ENCODE measurements around the gene BCL7C.
"Not testable (repeated sequence)": the region's sequence is repeated elsewhere in the genome, so short reads cannot be mapped to it uniquely, and the experiment has no call there.

The BCL7C gene

GRCh38 chr16:30860729-30861128 is 33.1 kb downstream of the BCL7C start:
- not testable (repeated sequence) for DNase-seq

GRCh38 chr16:30858829-30859423 is 35.0 kb downstream of the BCL7C start:
- no peak for DNase-seq

GRCh38 chr16:30858111-30858495 is 35.8 kb downstream of the BCL7C start:
- DNase-seq: no peak

DNA sequence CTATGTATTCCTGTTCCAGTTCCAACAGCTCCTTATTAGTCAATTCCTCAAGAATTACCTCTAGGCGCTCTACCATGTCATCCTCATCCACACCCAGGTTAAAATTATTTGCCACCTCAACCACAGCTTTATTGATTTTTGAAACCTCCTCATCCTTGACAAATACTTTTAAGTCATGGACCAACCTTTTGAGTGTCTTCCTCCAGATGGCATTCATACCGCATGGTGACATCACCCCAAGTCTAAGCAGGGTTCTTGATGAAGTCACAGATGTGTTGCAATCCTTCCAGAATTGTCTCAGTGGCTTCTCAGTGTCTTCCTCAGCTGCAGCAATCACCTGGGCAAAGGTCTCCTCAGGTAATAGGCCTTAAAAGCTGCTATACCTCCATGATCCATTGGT is 40.1 kb downstream of the BCL7C start:
- no peak for DNase-seq

GRCh38 chr16:30850246-30850645 is 43.6 kb downstream of the BCL7C start:
- DNase-seq: no peak

- no peak for DNase-seq
Observed at GRCh38 chr16:30846649-30847402, 47.1 kb downstream of the BCL7C start.

- peak; percentile 81 to 88 for DNase-seq
Observed at GRCh38 chr16:30844671-30845449, 49.0 kb downstream of the BCL7C start.

DNA sequence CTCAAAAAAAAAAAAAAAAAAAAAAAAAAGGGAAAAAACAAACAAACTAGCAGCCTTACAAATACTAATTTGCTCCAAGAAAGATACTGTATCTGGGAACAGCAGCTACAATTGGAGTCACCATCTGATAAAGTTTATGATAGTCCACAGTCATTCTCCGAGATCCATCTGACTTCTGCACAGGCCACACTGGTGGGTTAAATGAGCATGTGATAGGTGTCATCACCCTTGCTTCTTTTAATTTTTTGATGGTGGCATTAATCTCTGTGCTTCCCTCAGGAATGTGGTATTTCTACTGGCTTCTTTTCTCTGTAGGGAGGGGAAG is 49.6 kb downstream of the BCL7C start:
- no peak for DNase-seq

- no peak for DNase-seq
Observed at GRCh38 chr16:30843501-30843900, 50.4 kb downstream of the BCL7C start.

GRCh38 chr16:30842971-30843370 is 50.9 kb downstream of the BCL7C start:
- DNase-seq: no peak

- no peak for DNase-seq
Observed at GRCh38 chr16:30841332-30841731, 52.5 kb downstream of the BCL7C start.

- DNase-seq: no peak
Observed at GRCh38 chr16:30840611-30841010, 53.3 kb downstream of the BCL7C start.

- no peak for DNase-seq
Observed at GRCh38 chr16:30839523-30840227, 54.2 kb downstream of the BCL7C start.

DNA sequence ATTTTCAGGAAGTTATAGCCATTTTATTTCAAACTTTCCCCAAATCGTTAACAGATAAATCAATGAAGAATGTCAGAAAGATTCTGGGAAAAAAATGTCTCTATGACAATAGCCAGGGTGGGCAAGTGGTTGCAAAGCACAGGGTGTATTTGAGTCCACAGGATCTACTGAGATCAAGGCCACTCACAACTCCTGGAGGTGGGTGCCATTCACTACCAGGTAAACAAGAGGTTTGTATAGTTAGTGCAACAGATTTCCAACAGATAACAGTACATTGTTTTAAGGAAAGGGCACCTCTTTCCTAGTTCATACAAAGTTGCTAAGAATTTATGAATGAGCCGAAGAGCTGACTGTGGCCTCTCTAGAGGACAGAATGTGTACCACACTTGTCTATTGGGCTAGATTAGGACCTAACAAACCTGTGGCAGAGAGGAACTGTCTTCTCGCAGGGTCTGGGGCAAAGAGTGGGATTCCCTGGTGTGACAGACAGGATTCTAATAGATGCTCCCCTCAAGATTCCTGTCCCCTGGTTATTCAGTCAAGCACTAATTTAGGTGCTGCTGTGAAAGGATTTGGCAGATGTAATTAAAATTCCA is 54.9 kb downstream of the BCL7C start:
- DNase-seq: no peak

DNA sequence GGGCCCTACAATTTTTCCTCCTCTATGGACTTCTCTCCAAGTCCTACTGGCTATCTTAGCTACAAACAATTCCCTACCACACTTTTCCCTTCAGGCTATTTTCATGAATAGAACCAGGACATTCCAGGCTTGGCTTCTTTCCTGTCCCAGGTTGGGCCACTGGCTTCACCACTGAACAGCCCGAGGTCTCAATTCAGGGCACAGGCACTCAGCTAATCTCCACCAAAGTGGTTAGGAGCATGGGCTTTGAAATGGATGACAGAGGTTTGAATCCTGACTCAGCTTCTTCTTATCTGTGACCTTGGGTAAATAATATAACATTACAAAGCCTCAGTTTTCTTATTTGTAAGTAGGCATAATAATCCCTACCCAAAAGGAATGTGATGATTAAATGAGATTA is 56.0 kb downstream of the BCL7C start:
- no peak for DNase-seq
